VCaP (cell line): Measurements from ENCODE around the gene NUDT1.

Experiments
- H3K27ac ChIP-seq: fragments of 450-650 bp; 2 replicates; pipeline ENCODE4 v1.5.1; 2017
- CTCF ChIP-seq: fragments of 450-650 bp; conservative IDR thresholded peaks from 2 replicates; pipeline ENCODE4 v1.5.1; 2017; ENCODE audit warnings: mild to moderate bottlenecking, moderate library complexity

Gene NUDT1

GRCh38 chr7:2257046-2257551 lies 15.1 kb downstream of the NUDT1 start:
- TF ChIP-seq CTCF: no peak

GRCh38 chr7:2257651-2258050 lies 15.6 kb downstream of the NUDT1 start:
- no peak for TF ChIP-seq CTCF
- H3K27ac ChIP-seq: no peak overlapping the region

More at GRCh38 chr7:2257046-2257551, 15.1 kb downstream of the NUDT1 start:
- H3K27ac ChIP-seq: no peak overlapping the region

GRCh38 chr7:2258661-2259365 lies 16.8 kb downstream of the NUDT1 start:
- no peak overlapping the region for H3K27ac ChIP-seq
- TF ChIP-seq CTCF: no peak

- H3K27ac ChIP-seq: no peak overlapping the region
- no peak for TF ChIP-seq CTCF
Observed at GRCh38 chr7:2259480-2259879, 17.5 kb downstream of the NUDT1 start.

- peak overlapping the region; percentile 21; the same call in 1 of the 2 replicates for H3K27ac ChIP-seq
- no peak for TF ChIP-seq CTCF
Observed at GRCh38 chr7:2260820-2261219, 18.8 kb downstream of the NUDT1 start.

- TF ChIP-seq CTCF: no peak
- peak overlapping the region; percentile 21; the same call in 1 of the 2 replicates for H3K27ac ChIP-seq
Observed at GRCh38 chr7:2261611-2262010, 19.6 kb downstream of the NUDT1 start.

- no peak overlapping the region for H3K27ac ChIP-seq
- TF ChIP-seq CTCF: no peak
Observed at GRCh38 chr7:2263176-2263575, 21.1 kb downstream of the NUDT1 start.
